A549 (cell line): ENCODE data around the gene EXO1. TPM values are rescaled to one million over a fixed set of nuclear protein-coding genes. Genes with fewer than 3 reads are reported as not detected.

Experiments
- ATAC-seq, 2 experiments: fragments of 200-7000 bp in 1 of 2; fragments of >200 bp in 1 of 2; cut with Nextera tagmentation in 1 of 2; cut with Tn5 transposase in 1 of 2; 3 replicates each; pipeline versions ENCODE4 v1.8.0 to v1.9.1; 2018 to 2020; ENCODE audit warnings: mild to moderate bottlenecking in 1 of 2, moderate library complexity in 1 of 2
- CTCF ChIA-PET: fragments of 300-600 bp; sonication (Branson Sonifier 250); formaldehyde crosslinking; extraction: SDS; loops from one replicate; lab custom pipeline; 2021; ENCODE audit warnings: antibody characterized with exemption, inconsistent platforms; lab: Yijun Ruan, JAX
- POLR2A ChIA-PET: fragments of 350-600 bp; formaldehyde crosslinking; extraction: SDS; loops from one replicate; lab custom pipeline; 2021; ENCODE audit warnings: antibody characterized with exemption, inconsistent platforms; lab: Yijun Ruan, JAX
- DNase-seq, 2 experiments: peaks; one replicate each; pipeline versions ENCODE4 v3.0.0 to v3.0.0-alpha.2; 2011 to 2016; ENCODE audit warnings: low read depth in 1 of 2, low spot score in 1 of 2
- FAIRE-seq: peaks from 2 replicates; lab custom pipeline; 2011; peaks lifted over from hg19 to GRCh38; lab: Jason Lieb, UNC
- H3K27ac ChIP-seq, 2 experiments: fragments of >200 bp; sonication (Bioruptor Twin); formaldehyde crosslinking; 3 replicates each; pipeline ENCODE4 v1.5.1; 2016 to 2017
- H3K4me1 ChIP-seq: fragments of >200 bp; sonication (Bioruptor Twin); formaldehyde crosslinking; 3 replicates; pipeline ENCODE4 v1.6.1; 2016
- H3K4me2 ChIP-seq: fragments of >200 bp; sonication (Bioruptor Twin); formaldehyde crosslinking; 3 replicates; pipeline ENCODE4 v1.6.1; 2016
- H3K4me3 ChIP-seq: fragments of >200 bp; sonication (Bioruptor Twin); formaldehyde crosslinking; 3 replicates; pipeline ENCODE4 v1.5.1; 2016
- H3K9me3 ChIP-seq: fragments of >200 bp; sonication (Bioruptor Twin); formaldehyde crosslinking; 3 replicates; pipeline ENCODE4 v1.6.1; 2016
- CHD4 ChIP-seq: fragments of 200-600 bp; sonication (generic); IDR thresholded peaks from 2 replicates; pipeline ENCODE4 v1.6.1; 2016; ENCODE audit warnings: antibody characterized with exemption, mild to moderate bottlenecking, borderline replicate concordance
- EP300 ChIP-seq, 2 experiments: fragments of >200 bp; sonication (Bioruptor Twin); formaldehyde crosslinking; IDR thresholded peaks; 2 replicates in 1 of 2; 3 replicates in 1 of 2; pipeline ENCODE4 v1.6.1; 2016 to 2017
- ESRRA ChIP-seq: fragments of 150-350 bp; IDR thresholded peaks from 2 replicates; pipeline ENCODE4 v1.6.1; 2014; ENCODE audit warnings: mild to moderate bottlenecking, low read length, borderline replicate concordance
- JUN ChIP-seq, 2 experiments: fragments of >200 bp; sonication (Bioruptor Twin); formaldehyde crosslinking; IDR thresholded peaks; 2 replicates in 1 of 2; 3 replicates in 1 of 2; pipeline ENCODE4 v1.6.1; 2016 to 2017
- JUNB ChIP-seq: fragments of >200 bp; sonication (Bioruptor Twin); formaldehyde crosslinking; IDR thresholded peaks from 2 replicates; pipeline ENCODE4 v1.6.1; 2016
- KDM5A ChIP-seq: fragments of 200-600 bp; sonication (generic); IDR thresholded peaks from 2 replicates; pipeline ENCODE4 v1.6.1; 2016; ENCODE audit warnings: antibody characterized with exemption, mild to moderate bottlenecking
- MAZ ChIP-seq: fragments of 150-350 bp; IDR thresholded peaks from 2 replicates; pipeline ENCODE4 v1.6.1; 2014; ENCODE audit warnings: antibody characterized with exemption, low read depth, low read length, borderline replicate concordance
- MYC ChIP-seq: IDR thresholded peaks from 2 replicates; pipeline ENCODE4 v1.6.1; 2012; ENCODE audit warnings: mild to moderate bottlenecking, inconsistent platforms, low read length, improper control_type of control experiment, borderline replicate concordance
- RFX5 ChIP-seq: fragments of 450-650 bp; IDR thresholded peaks from 2 replicates; pipeline ENCODE4 v1.7.1; 2014; ENCODE audit warnings: antibody characterized with exemption, mild to moderate bottlenecking, moderate library complexity
- WGBS: methylation state at CpG from one replicate; pipeline ENCODE4 v1.1.6; 2017; ENCODE audit errors: missing lambda C conversion rate; 5-methylcytosine and 5-hydroxymethylcytosine counted together
- polyA plus RNA-seq, 4 experiments: library from polyadenylated mRNA; depleted of rRNA in 3 of 4; stranded (reverse); fragments of >200 nt; fragmentation: RNase III in 1 of 4; extraction: RNeasy Plus Mini Kit Qiagen cat#74134 plus additional on column Dnase treatment in 1 of 4; gene quantifications; 2 replicates in 3 of 4; 3 replicates in 1 of 4; pipeline ENCODE4 v1.2.3, GENCODE V29; 2011 to 2017
- TF ChIP-seq, protein P1 (sequence below): fragments of 200-600 bp; sonication (generic); IDR thresholded peaks from 2 replicates; pipeline ENCODE4 v1.6.1; 2016; ENCODE audit warnings: antibody characterized with exemption, mild to moderate bottlenecking, moderate library complexity
- TF ChIP-seq, protein P2 (sequence below): fragments of 250-450 bp; sonication (Bioruptor Pico); IDR thresholded peaks from 2 replicates; pipeline ENCODE4 v1.5.0; 2021; ENCODE audit warnings: mild to moderate bottlenecking, moderate library complexity, borderline replicate concordance
- TF ChIP-seq, protein P3 (sequence below): IDR thresholded peaks from 2 replicates; pipeline ENCODE4 v1.6.1; 2012
- TF ChIP-seq, protein P4 (sequence below): fragments of 450-650 bp; IDR thresholded peaks from 2 replicates; pipeline ENCODE4 v1.6.1; 2014; ENCODE audit warnings: antibody characterized with exemption

Gene EXO1
- polyA plus RNA-seq, 2 of the 4 experiments (the other 2 are of a cell fraction), result 23.0 to 33.1 TPM

DNA sequence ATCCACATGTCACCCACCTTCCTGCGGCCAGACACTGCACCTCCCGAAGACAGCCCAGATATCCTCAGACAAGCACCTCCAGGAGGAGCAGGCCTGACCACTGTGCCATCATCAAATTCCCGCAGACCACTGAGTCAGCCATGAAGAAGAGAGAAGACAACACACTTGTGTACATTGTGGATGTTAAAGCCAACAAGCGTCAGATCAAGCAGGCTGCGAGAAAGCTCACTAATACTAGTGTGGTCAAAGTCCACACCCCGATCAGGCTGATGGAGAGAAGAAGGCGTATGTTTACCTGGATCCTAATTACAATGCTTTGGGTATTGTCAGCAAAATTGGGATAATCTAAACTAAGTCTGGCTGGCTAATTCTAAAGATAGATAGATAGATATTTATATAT, 68.2 kb downstream of the EXO1 start (continued):
- TF ChIP-seq, protein P1, sequence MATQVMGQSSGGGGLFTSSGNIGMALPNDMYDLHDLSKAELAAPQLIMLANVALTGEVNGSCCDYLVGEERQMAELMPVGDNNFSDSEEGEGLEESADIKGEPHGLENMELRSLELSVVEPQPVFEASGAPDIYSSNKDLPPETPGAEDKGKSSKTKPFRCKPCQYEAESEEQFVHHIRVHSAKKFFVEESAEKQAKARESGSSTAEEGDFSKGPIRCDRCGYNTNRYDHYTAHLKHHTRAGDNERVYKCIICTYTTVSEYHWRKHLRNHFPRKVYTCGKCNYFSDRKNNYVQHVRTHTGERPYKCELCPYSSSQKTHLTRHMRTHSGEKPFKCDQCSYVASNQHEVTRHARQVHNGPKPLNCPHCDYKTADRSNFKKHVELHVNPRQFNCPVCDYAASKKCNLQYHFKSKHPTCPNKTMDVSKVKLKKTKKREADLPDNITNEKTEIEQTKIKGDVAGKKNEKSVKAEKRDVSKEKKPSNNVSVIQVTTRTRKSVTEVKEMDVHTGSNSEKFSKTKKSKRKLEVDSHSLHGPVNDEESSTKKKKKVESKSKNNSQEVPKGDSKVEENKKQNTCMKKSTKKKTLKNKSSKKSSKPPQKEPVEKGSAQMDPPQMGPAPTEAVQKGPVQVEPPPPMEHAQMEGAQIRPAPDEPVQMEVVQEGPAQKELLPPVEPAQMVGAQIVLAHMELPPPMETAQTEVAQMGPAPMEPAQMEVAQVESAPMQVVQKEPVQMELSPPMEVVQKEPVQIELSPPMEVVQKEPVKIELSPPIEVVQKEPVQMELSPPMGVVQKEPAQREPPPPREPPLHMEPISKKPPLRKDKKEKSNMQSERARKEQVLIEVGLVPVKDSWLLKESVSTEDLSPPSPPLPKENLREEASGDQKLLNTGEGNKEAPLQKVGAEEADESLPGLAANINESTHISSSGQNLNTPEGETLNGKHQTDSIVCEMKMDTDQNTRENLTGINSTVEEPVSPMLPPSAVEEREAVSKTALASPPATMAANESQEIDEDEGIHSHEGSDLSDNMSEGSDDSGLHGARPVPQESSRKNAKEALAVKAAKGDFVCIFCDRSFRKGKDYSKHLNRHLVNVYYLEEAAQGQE, result no peak
- TF ChIP-seq MYC, result no peak
- no peak for TF ChIP-seq MAZ

DNA sequence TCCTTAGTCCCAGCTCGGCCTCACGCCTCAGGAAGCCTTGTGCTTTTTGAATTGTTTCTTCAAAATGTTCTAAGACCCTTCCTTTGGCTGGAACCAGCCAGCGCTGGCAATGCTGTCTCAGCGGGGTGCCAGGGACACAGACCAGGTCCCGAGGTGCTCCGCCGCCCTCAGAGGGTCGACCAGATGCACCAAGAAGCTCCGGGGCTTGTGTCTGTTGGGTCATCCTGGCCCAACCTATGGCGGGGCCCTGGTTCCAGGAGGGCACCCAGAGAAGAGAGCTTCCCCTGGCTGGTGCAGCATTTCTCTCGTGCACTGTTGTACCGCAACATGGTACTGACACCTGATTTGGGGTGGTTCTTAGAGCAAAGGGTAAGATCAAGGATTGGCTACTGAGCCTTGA, 69.5 kb downstream of the EXO1 start:
- no peak for ATAC-seq
- Histone ChIP-seq H3K4me1 (no peaks in the 10 kb centered on the region), H3K9me3 (no peaks in the 10 kb centered on the region), H3K27ac (no peak overlapping the region), H3K4me2 (no peak overlapping the region), H3K4me3 (no peak overlapping the region)
- no peak for DNase-seq
- ChIA-PET CTCF (interaction anchor here (1.4 to 1.9 kb wide), 2 partner anchors 21 to 81 kb away, joined by 5 to 6 read pairs; partner anchors contain the start of gene MAP1LC3C), POLR2A (no interaction called here)
- WGBS, result 93% methylated on average over 9 of the region's 12 CpGs
- FAIRE-seq, result no peak
- TF ChIP-seq, protein P1, result no peak
- TF ChIP-seq CHD4, result no peak
- TF ChIP-seq, protein P2, sequence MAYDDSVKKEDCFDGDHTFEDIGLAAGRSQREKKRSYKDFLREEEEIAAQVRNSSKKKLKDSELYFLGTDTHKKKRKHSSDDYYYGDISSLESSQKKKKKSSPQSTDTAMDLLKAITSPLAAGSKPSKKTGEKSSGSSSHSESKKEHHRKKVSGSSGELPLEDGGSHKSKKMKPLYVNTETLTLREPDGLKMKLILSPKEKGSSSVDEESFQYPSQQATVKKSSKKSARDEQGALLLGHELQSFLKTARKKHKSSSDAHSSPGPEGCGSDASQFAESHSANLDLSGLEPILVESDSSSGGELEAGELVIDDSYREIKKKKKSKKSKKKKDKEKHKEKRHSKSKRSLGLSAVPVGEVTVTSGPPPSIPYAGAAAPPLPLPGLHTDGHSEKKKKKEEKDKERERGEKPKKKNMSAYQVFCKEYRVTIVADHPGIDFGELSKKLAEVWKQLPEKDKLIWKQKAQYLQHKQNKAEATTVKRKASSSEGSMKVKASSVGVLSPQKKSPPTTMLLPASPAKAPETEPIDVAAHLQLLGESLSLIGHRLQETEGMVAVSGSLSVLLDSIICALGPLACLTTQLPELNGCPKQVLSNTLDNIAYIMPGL (CRISPR knock-in tag), result no peak
- no peak for TF ChIP-seq EP300 (IDR thresholded peaks at IDR 0.05)
- TF ChIP-seq ESRRA, result no peak
- TF ChIP-seq, protein P3, sequence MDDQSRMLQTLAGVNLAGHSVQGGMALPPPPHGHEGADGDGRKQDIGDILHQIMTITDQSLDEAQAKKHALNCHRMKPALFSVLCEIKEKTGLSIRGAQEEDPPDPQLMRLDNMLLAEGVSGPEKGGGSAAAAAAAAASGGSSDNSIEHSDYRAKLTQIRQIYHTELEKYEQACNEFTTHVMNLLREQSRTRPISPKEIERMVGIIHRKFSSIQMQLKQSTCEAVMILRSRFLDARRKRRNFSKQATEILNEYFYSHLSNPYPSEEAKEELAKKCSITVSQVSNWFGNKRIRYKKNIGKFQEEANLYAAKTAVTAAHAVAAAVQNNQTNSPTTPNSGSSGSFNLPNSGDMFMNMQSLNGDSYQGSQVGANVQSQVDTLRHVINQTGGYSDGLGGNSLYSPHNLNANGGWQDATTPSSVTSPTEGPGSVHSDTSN, result no peak
- no peak for TF ChIP-seq JUN (IDR thresholded peaks at IDR 0.05)
- TF ChIP-seq RFX5, result no peak
- TF ChIP-seq, protein P4, sequence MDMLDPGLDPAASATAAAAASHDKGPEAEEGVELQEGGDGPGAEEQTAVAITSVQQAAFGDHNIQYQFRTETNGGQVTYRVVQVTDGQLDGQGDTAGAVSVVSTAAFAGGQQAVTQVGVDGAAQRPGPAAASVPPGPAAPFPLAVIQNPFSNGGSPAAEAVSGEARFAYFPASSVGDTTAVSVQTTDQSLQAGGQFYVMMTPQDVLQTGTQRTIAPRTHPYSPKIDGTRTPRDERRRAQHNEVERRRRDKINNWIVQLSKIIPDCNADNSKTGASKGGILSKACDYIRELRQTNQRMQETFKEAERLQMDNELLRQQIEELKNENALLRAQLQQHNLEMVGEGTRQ, result no peak
- no peak for TF ChIP-seq JUNB
- TF ChIP-seq KDM5A, result no peak
